GM18508 (cell line): ENCODE results near the gene NPR1.
A peak's percentile ranks its signal among the peaks of the same experiment; 100 is the strongest.
"Not testable (repeated sequence)": the region's sequence is repeated elsewhere in the genome, so short reads cannot be mapped to it uniquely, and the experiment has no call there.

Experiments
- ATAC-seq: cut with Tn5 transposase; IDR thresholded peaks from one replicate; pipeline ENCODE4 v1.9.1; 2021; ENCODE audit warnings: moderate number of reproducible peaks; ENCODE audit not compliant: insufficient read depth, unreplicated experiment

Gene NPR1

DNA sequence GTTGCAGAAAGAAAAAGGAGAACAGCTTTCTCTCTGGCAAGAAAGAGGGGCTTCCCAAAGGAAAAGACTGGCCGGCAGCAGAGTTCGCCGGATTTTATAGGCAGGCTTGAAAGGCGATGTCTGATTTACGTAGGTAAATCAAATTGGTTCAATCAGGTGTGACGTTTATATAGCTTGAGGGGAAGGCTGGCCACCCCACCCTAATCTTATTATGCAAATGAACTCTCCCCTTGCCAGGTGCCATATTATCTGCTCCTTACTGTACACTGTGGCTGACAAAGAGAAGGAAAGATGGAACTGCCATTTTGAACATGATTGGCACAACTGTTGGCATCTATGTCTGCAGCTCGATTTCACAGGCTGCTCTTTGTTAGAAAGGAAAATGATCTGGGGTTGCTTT, 32.5 kb downstream of the NPR1 start:
- no peak for ATAC-seq

DNA sequence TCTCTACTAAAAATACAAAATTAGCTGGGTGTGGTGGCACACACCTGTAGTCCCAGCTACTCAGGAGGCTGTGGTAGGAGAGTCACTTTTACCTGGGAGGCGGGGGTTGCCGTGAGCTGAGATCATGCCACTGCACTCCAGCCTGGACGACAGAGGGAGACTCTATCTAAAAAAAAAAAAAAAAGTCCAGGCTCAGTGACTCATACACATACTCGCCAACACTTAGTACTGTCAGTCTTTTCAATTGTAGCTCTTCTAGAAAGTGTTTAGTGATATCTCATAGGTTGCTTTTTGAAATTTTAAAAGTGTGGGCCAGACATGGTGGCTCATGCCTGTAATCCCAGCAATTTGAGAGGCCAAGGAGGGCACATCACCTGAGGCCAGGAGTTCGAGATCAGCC, 37.7 kb downstream of the NPR1 start:
- ATAC-seq = not testable (repeated sequence)

GRCh38 chr1:153717330-153717729, 38.8 kb downstream of the NPR1 start:
- no peak for ATAC-seq

DNA sequence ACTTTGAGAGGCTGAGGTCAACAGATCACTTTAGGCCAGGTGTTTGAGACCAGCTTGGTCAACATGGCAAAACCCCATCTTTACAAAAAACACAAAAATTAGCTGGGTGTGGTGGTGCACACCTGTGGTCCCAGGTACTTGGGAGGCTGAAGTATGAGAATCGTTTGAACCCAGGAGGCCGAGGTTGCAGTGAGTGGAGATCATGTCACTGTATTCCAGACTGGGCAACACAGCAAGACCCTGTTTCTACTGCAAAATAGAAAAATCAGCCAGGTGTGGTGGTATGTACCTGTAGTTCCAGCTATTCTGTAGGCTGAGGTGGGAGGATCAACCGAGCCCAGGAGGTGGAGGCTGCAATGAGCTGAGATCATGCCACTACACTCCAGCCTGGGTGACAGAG, 45.2 kb downstream of the NPR1 start:
- ATAC-seq = no peak

DNA sequence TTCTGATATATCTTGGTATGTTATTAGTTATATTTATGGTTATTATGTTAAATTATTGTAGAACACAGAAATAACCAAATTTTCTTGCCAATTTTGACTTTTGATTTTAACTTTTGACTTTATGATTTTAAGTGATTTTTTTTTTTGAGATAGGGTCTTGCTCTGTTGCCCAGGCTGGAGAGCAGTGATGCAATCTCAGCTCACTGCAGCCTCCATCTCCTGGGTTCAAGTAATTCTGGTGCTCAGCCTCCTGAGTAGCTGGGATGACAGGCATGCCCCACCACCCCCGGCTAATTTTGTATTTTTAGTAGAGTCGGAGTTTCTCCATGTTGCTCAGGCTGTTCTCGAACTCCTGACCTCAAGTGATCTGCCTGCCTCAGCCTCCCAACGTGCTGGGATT, 46.1 kb downstream of the NPR1 start:
- not testable (repeated sequence) for ATAC-seq

DNA sequence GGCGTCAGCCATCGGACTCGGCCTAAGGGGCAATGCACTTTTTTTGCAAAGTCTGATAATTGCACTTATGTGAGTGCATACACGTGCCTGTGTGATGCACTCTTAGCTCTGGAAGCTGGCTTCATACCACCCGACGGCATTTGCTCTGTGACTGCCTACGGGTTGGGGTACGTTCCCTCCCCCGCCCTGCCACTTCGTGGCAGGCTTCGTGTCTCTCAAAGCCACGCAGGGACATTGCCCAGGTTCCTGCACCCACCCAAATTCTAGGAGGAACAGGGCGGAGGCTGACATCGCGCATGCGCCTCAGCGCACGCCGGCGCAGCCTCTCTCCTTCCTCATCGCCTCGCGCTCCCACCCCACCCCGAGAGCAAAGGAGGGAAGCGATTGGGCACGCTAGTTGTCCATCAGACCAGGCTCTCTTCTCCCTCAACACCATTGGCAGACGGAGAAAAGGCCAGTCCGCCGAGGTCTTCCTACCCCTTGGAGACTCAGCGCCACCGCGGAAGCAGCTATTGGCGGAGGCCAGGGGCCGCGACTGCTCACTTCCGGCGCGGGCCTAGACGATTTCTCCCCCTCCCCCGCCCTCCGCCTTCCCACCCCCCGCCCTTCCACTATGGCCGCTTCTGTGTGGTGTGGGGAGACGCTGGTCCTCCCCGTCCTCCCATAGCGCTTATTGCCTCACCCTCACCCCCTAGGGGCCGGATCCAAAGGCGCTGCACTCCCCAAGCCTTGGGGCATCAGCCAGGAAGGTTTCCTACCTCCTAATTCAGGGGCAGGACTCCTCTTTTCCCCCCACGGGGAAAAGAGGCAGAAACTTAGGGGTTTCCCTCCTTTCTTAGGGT, 49.2 kb downstream of the NPR1 start, which contains the start of gene INTS3:
INTS3 (plus strand) TSS at position 588 of the 842 bp plus-strand sequence. CDS start 585 bp downstream, outside the sequence.
- ATAC-seq = peak; percentile 85

GRCh38 chr1:153728305-153729066, 50.0 kb downstream of the NPR1 start:
- no peak for ATAC-seq

- ATAC-seq = no peak
Observed at GRCh38 chr1:153730468-153730988, 52.0 kb downstream of the NPR1 start.

- ATAC-seq = no peak
Observed at GRCh38 chr1:153733970-153734369, 55.5 kb downstream of the NPR1 start.

- ATAC-seq = no peak
Observed at GRCh38 chr1:153734396-153735089, 56.1 kb downstream of the NPR1 start.

GRCh38 chr1:153735090-153735420, 56.6 kb downstream of the NPR1 start:
- ATAC-seq = no peak

DNA sequence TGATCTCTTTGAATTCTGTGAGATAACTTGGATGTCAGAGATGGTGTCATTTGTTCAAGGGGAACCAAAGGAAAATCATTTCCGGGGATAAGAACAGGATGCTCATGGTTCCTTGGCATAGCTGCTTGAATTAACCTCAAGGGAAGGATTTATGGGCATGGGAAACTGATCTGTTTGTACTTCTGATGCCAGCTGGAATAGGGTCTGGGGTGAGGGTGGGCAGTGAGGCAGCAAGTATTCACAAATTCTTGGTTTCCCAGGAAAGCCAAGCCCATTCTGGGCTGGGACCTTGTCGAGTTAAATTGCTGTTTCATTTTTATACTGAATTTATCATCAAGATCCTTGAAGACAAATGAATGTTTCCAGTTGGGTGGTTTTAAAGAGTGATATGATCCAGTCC, 63.5 kb downstream of the NPR1 start:
- ATAC-seq = no peak

GRCh38 chr1:153742411-153743142, 64.1 kb downstream of the NPR1 start:
- peak; percentile 50 for ATAC-seq
